Psoas muscle (tissue), 8 donors: ENCODE measurements around the gene AOPEP. TPM values are rescaled to one million over a fixed set of nuclear protein-coding genes. Genes with fewer than 3 reads are reported as not detected.

Experiments
- ATAC-seq, 4 donors: fragments of 200-7000 bp; cut with Tn5 transposase; one replicate each; pipeline ENCODE4 v1.9.1; 2020; ENCODE audit warnings: moderate library complexity in 3 of 4, mild to moderate bottlenecking in 2 of 4
- DNase-seq, 2 donors: peaks; one replicate each; pipeline ENCODE4 v3.0.0-alpha.2; 2020
- H3K27ac ChIP-seq: fragments of 200-600 bp; one replicate; pipeline ENCODE4 v1.8.0; 2022
- H3K27me3 ChIP-seq, 3 donors: fragments of 200-600 bp in 1 of 3; one replicate each; pipeline versions ENCODE4 v1.6.1 to v1.8.0; 2013 to 2022; ENCODE audit warnings: low read length in 2 of 3, mild to moderate bottlenecking in 2 of 3, moderate library complexity in 1 of 3; ENCODE audit not compliant: insufficient read depth in 3 of 3
- H3K36me3 ChIP-seq, 2 donors: fragments of 200-600 bp in 1 of 2; one replicate each; pipeline versions ENCODE4 v1.6.1 to v1.8.0; 2013 to 2022; ENCODE audit warnings: low read depth in 1 of 2, mild to moderate bottlenecking in 1 of 2, moderate library complexity in 1 of 2; ENCODE audit not compliant: insufficient read depth in 1 of 2
- H3K4me1 ChIP-seq: fragments of 200-600 bp; one replicate; pipeline ENCODE4 v1.8.0; 2022
- H3K4me3 ChIP-seq: fragments of 200-600 bp; one replicate; pipeline ENCODE4 v1.8.0; 2022; ENCODE audit warnings: mild to moderate bottlenecking
- H3K9me3 ChIP-seq: fragments of 200-600 bp; one replicate; pipeline ENCODE4 v1.8.0; 2022
- CTCF ChIP-seq: fragments of 200-600 bp; IDR thresholded peaks from one replicate; pipeline ENCODE4 v1.8.0; 2022; ENCODE audit warnings: antibody characterized with exemption
- WGBS, 3 donors: extraction: QIAGEN DNeasy Blood & Tissue Kit; methylation state at CpG; one replicate each; pipeline versions ENCODE4 v1.1.6 to v1.1.7; 2013; 5-methylcytosine and 5-hydroxymethylcytosine counted together
- intact Hi-C, 2 donors: fragments of 100-400 bp; cut with DNase I; formaldehyde crosslinking; loops; one replicate each; pipeline versions ENCODE4 v1.11.0 to v1.14.2; 2022
- polyA plus RNA-seq, 3 donors: library from polyadenylated mRNA; stranded (reverse); fragments of 200-250 nt; gene quantifications; one replicate each; pipeline ENCODE4 v1.2.3, GENCODE V29; 2013
- total RNA-seq, 4 donors: library from RNA; stranded (reverse); fragmentation: NEBNext Ultra II Directional in 2 of 4; extraction: Animal tissue kit (Norgen Biotek cat#: 25700) in 2 of 4; gene quantifications; one replicate each; pipeline versions ENCODE4 v1.2.1 to v1.2.4, GENCODE V29; 2021 to 2023
- donor health status: healthy with polysubstance abuse.
- donor health status: DM: no; HTN: no; CAD: no; lungs with moderate emphysema.
- donor health status: Bipolar disorder and iron deficiency.
- donor health status: healthy.
- donor health status: DM: yes; HTN: yes; CAD: no.
- donor health status: DM: no; HTN: no; CAD: no.
- donor health status: DM: no; HTN: no; CAD: no.
- donor health status: DM: yes; HTN: yes; CAD: no.

The AOPEP gene
- total and polyA plus RNA-seq, 7 donors = 46.4 to 96.9 (median 78.6) TPM

- H3K9me3 ChIP-seq = no peaks in the 10 kb centered on the region
- no peak for DNase-seq
- no peaks in the 10 kb centered on the region for H3K27me3 ChIP-seq
- no peak for TF ChIP-seq CTCF
- H3K27ac ChIP-seq = peak overlapping the region; percentile 56
- WGBS, 3 donors = 43 to 57% (median 48%) methylated on average over 3 of the region's 3 CpGs
- no peak for ATAC-seq
- no peak overlapping the region for H3K4me3 ChIP-seq
- H3K4me1 ChIP-seq = peaks cover 13% of the 10 kb centered on the region
- H3K36me3 ChIP-seq = no peaks in the 10 kb centered on the region
- intact Hi-C loops = loop anchor here in 1 of 2 donors (5.0 to 10.0 kb wide), 2 partner anchors 48 to 215 kb away; no protein-coding TSS in a partner anchor
These were observed 273.3 kb downstream of the AOPEP start for GRCh38 chr9:94999832-95000231.

GRCh38 chr9:95000821-95001220 is 274.3 kb downstream of the AOPEP start:
- ATAC-seq (no peak), DNase-seq (no peak)
- WGBS, 3 donors = 58 to 68% (median 65%) methylated on average over 6 of the region's 6 CpGs
- Histone ChIP-seq H3K27me3 (no peaks in the 10 kb centered on the region), H3K4me1 (peaks cover 3% of the 10 kb centered on the region), H3K4me3 (peak overlapping the region; percentile 33), H3K36me3 (no peaks in the 10 kb centered on the region), H3K9me3 (no peaks in the 10 kb centered on the region), H3K27ac (peak overlapping the region; percentile 56)
- intact Hi-C loops = loop anchor here in 1 of 2 donors (10.0 kb wide), 1 partner anchor 216 kb away; no protein-coding TSS in a partner anchor
- no peak for TF ChIP-seq CTCF

- H3K36me3 ChIP-seq = no peaks in the 10 kb centered on the region
- H3K27me3 ChIP-seq = no peaks in the 10 kb centered on the region
- DNase-seq (no peak), ATAC-seq (no peak)
- WGBS, 3 donors = 95 to 100% (median 95%) methylated on average over 7 of the region's 7 CpGs
- TF ChIP-seq CTCF = no peak
- H3K9me3 ChIP-seq = no peaks in the 10 kb centered on the region
- intact Hi-C loops = loop anchor here in 1 of 2 donors (10.0 kb wide), 1 partner anchor 217 kb away; no protein-coding TSS in a partner anchor
- H3K4me3 ChIP-seq = no peak overlapping the region
- H3K27ac ChIP-seq = no peak overlapping the region
- H3K4me1 ChIP-seq = no peaks in the 10 kb centered on the region
These were observed 275.2 kb downstream of the AOPEP start for GRCh38 chr9:95001720-95002119.

- ATAC-seq = peak in 1 of 4 donors; percentile 30
- Histone ChIP-seq H3K36me3 (peaks cover 3 to 5% of the 10 kb centered on the region in 2 donors), H3K27ac (peak overlapping the region; percentile 93), H3K4me1 (peaks cover 8% of the 10 kb centered on the region), H3K4me3 (peak overlapping the region; percentile 86), H3K9me3 (no peaks in the 10 kb centered on the region), H3K27me3 (no peaks in the 10 kb centered on the region)
- DNase-seq = peak; percentile 59 to 63
- intact Hi-C loops = loop anchor here in 1 of 2 donors (10.0 kb wide), 1 partner anchor 219 kb away; no protein-coding TSS in a partner anchor
- WGBS, 3 donors = 10 to 16% (median 12%) methylated on average over 19 of the region's 19 CpGs
- no peak for TF ChIP-seq CTCF
These were observed 277.4 kb downstream of the AOPEP start for GRCh38 chr9:95003689-95004410.
